ENCODE results near the gene ACTN2. TPM values are rescaled to one million over a fixed set of nuclear protein-coding genes. Genes with fewer than 3 reads are reported as not detected.

The ACTN2 gene
- total and polyA plus RNA-seq, 2 experiments from 2014 or later: 0.17 to 0.57 TPM

DNA sequence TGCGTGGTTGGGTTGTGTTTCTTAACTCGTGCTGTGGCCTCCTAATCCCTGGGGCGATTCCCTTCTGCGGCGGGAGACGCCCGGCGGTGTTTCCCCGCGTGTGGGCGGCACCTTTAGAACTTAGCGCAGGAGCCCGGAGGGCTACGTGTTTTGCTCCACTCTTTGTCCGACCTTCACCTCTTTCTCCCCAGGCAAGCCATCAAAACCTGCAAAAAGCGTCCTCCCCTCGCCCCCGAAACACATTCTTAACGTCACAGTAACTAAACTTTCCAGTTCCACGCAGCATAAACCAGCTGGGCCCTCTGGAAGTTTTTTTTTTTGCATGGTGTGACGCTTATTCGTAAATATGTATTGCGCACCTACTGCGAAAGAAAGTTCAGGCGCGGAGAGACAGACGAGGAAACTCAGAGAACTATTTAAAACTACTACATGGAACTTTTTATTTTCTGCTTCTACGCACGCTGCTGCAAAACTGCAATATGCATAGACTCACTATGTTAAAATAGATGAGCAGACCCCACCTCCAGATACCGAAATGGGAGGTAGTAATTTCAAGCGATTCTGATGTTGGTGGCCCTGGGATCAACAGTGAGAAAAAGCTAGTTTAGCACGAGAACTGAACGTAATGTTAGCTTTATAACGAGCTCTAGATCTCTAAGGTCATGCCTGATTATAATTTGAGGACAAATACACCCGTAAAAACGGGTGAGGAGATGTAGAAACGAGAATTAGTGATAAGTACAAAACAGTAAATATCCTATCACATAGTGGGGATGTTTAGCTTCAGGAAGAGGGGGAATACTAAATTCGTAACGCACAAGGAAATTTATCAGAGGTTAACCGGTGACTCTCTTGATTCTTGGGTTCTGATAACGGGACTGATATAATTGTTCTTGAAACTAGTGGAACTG is 109.7 kb downstream of the ACTN2 start:
- H3K79me2 ChIP-seq: peaks cover 48% of the 10 kb centered on the region
- peak; percentile 66 for DNase-seq (ENCODE audit: low spot score)

DNA sequence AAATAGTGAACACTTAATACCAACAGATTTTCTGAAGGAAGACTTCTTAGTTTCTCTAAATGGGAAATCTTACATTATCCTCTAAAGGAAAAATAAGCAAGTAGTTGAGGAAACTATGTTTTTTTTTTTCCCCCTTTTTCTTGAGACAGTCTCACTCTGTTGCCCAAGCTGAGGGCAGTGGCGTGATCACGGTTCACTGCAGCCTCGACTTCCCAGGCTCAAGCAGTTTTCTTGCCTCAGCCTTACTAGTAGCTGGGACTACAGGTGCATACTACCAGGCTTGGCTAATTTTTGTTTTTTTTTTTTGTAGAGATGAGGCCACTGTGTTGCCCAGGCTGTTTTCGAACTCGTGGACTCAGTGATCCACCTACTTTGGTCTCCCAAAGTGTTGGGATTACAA is 112.7 kb downstream of the ACTN2 start:
- H3K4me3 ChIP-seq: no peak overlapping the region
- H2AFZ ChIP-seq: no peak overlapping the region
- H3K4me2 ChIP-seq: no peak overlapping the region
- DNase-seq (ENCODE audit: low spot score): no peak
- WGBS (ENCODE audit: low lambda C conversion rate, missing lambda C conversion rate): 97% methylated on average over 5 of the region's 5 CpGs
- no peaks in the 10 kb centered on the region for H3K9me3 ChIP-seq (ENCODE audit: low read depth)
- TF ChIP-seq CTCF (IDR thresholded peaks at IDR 0.05; ENCODE audit: poor library complexity) (no peak), EZH2 (IDR thresholded peaks at IDR 0.05; ENCODE audit: borderline replicate concordance) (no peak), EZH2phosphoT487 (IDR thresholded peaks at IDR 0.05; ENCODE audit: low read depth, severe bottlenecking, unreplicated experiment) (no peak)
- H3K4me1 ChIP-seq (ENCODE audit: insufficient read depth): no peaks in the 10 kb centered on the region
- H3K9me2 ChIP-seq (replicated peaks; ENCODE audit: insufficient read depth): no peaks in the 10 kb centered on the region
- peaks cover 78% of the 10 kb centered on the region for H3K79me2 ChIP-seq
- H4K20me1 ChIP-seq (ENCODE audit: insufficient read depth, poor library complexity, severe bottlenecking): no peaks in the 10 kb centered on the region
- no peak overlapping the region for H3K27ac ChIP-seq
- no peaks in the 10 kb centered on the region for H3K36me3 ChIP-seq (replicated peaks; ENCODE audit: insufficient read depth, low read depth)
- no peaks in the 10 kb centered on the region for H3K27me3 ChIP-seq

More for the DNA sequence above, 109.7 kb downstream of the ACTN2 start:
- Histone ChIP-seq H2AFZ (peak overlapping the region; percentile 55), H3K27me3 (no peaks in the 10 kb centered on the region), H3K9me3 (ENCODE audit: low read depth) (no peaks in the 10 kb centered on the region), H3K4me2 (peak overlapping the region; percentile 74), H3K4me3 (peak overlapping the region; percentile 47), H3K4me1 (ENCODE audit: insufficient read depth) (no peaks in the 10 kb centered on the region), H4K20me1 (ENCODE audit: insufficient read depth, poor library complexity, severe bottlenecking) (no peaks in the 10 kb centered on the region), H3K9me2 (replicated peaks; ENCODE audit: insufficient read depth) (no peaks in the 10 kb centered on the region), H3K36me3 (replicated peaks; ENCODE audit: insufficient read depth, low read depth) (no peaks in the 10 kb centered on the region), H3K27ac (peak overlapping the region; percentile 85)
- TF ChIP-seq EZH2 (IDR thresholded peaks at IDR 0.05; ENCODE audit: borderline replicate concordance) (no peak), CTCF (IDR thresholded peaks at IDR 0.05; ENCODE audit: poor library complexity) (no peak), EZH2phosphoT487 (IDR thresholded peaks at IDR 0.05; ENCODE audit: low read depth, severe bottlenecking, unreplicated experiment) (no peak)
- 4% methylated on average over 41 of the region's 41 CpGs for WGBS (ENCODE audit: low lambda C conversion rate, missing lambda C conversion rate)

DNA sequence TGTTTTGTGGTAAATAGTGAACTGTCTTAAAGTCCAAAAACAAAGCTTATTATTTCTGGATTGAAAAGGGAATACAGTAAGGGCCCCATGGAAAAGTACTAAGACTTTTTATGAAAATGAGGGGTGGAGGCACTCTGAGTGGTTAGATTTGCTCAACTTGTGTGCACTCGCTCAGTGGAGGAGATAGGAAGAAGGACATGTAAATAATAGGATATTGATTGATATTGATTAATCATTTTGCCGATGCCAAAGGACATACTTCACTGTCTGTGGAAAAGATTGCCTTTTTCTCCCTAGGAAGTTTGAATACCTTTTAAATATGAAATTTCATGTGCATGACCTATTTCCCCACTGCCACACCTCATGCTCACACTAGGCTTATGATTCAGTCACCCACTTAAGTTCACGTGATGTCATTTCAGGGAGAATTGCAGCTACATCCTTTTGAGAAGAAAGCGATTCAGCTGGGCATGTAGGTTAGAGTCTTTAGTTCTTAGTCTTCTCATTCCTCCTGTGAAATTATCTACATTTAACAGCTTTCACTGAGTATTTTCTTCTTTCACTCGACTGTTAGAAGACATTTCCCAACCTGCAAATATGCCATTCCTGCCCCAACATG is 113.8 kb downstream of the ACTN2 start:
- Histone ChIP-seq H4K20me1 (ENCODE audit: insufficient read depth, poor library complexity, severe bottlenecking) (no peaks in the 10 kb centered on the region), H3K4me2 (no peak overlapping the region), H3K4me1 (ENCODE audit: insufficient read depth) (no peaks in the 10 kb centered on the region), H3K27ac (no peak overlapping the region), H3K9me2 (replicated peaks; ENCODE audit: insufficient read depth) (no peaks in the 10 kb centered on the region), H2AFZ (no peak overlapping the region), H3K9me3 (ENCODE audit: low read depth) (no peaks in the 10 kb centered on the region), H3K4me3 (no peak overlapping the region), H3K27me3 (no peaks in the 10 kb centered on the region), H3K79me2 (peaks cover 82% of the 10 kb centered on the region), H3K36me3 (replicated peaks; ENCODE audit: insufficient read depth, low read depth) (no peaks in the 10 kb centered on the region)
- DNase-seq (ENCODE audit: low spot score): no peak
- WGBS (ENCODE audit: low lambda C conversion rate, missing lambda C conversion rate): 77% methylated on average over 5 of the region's 5 CpGs
- TF ChIP-seq EZH2phosphoT487 (IDR thresholded peaks at IDR 0.05; ENCODE audit: low read depth, severe bottlenecking, unreplicated experiment): no peak
- TF ChIP-seq EZH2 (IDR thresholded peaks at IDR 0.05; ENCODE audit: borderline replicate concordance): no peak
- no peak for TF ChIP-seq CTCF (IDR thresholded peaks at IDR 0.05; ENCODE audit: poor library complexity)

Data from hepatocyte (in vitro differentiated cells).